Cardiac fibroblast (primary cell): ENCODE data around the gene ACAD10.
A peak's percentile ranks its signal among the peaks of the same experiment; 100 is the strongest.
"Not testable (repeated sequence)": the region's sequence is repeated elsewhere in the genome, so short reads cannot be mapped to it uniquely, and the experiment has no call there.

Source experiments
- DNase-seq, 2 donors: peaks; one replicate each; pipeline versions ENCODE4 v3.0.0 to v3.0.0-alpha.2; 2010; ENCODE audit warnings: low read depth in 2 of 2
- H3K4me3 ChIP-seq, 2 donors: replicated peaks in 1 of 2; 1 replicate in 1 of 2; 2 replicates in 1 of 2; pipeline ENCODE4 v1.5.1; 2011; ENCODE audit warnings: low read depth in 2 of 2, low read length in 2 of 2, mild to moderate bottlenecking in 2 of 2, moderate library complexity in 1 of 2
- TF ChIP-seq, protein P1 (sequence below): IDR thresholded peaks from one replicate; pipeline ENCODE4 v1.5.1; 2011; ENCODE audit warnings: low read depth, mild to moderate bottlenecking, low read length, inconsistent platforms

Gene ACAD10

GRCh38 chr12:111757361-111758119 is 71.7 kb downstream of the ACAD10 start:
- TF ChIP-seq, protein P1, sequence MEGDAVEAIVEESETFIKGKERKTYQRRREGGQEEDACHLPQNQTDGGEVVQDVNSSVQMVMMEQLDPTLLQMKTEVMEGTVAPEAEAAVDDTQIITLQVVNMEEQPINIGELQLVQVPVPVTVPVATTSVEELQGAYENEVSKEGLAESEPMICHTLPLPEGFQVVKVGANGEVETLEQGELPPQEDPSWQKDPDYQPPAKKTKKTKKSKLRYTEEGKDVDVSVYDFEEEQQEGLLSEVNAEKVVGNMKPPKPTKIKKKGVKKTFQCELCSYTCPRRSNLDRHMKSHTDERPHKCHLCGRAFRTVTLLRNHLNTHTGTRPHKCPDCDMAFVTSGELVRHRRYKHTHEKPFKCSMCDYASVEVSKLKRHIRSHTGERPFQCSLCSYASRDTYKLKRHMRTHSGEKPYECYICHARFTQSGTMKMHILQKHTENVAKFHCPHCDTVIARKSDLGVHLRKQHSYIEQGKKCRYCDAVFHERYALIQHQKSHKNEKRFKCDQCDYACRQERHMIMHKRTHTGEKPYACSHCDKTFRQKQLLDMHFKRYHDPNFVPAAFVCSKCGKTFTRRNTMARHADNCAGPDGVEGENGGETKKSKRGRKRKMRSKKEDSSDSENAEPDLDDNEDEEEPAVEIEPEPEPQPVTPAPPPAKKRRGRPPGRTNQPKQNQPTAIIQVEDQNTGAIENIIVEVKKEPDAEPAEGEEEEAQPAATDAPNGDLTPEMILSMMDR: no peak
- DNase-seq: peak; percentile 32 to 68
- no peak overlapping the region for H3K4me3 ChIP-seq

GRCh38 chr12:111758120-111758561 is 72.3 kb downstream of the ACAD10 start:
- TF ChIP-seq, protein P1: no peak
- H3K4me3 ChIP-seq: no peak overlapping the region
- peak in 1 of 2 donors; percentile 19 for DNase-seq

DNA sequence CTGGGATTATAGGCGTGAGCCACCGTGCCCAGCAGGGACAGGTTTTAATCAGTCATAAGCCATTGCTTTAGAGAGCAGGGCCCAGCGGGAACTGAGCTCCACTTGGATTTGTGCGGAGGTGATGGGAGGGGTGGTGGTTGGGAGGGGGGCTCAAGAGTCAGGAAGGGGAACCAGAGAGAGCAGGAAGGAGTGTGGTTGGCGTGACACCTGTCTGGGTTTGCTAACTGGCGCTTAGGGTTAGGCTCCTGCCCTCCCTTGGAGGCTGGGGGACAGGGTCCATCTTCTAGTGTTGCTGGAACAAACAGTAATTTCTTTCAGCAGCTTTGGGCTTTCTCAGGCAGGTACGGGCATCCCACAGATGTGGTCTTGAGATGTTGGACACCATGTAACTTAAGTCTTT is 73.4 kb downstream of the ACAD10 start:
- TF ChIP-seq, protein P1: no peak
- H3K4me3 ChIP-seq: no peak overlapping the region

DNA sequence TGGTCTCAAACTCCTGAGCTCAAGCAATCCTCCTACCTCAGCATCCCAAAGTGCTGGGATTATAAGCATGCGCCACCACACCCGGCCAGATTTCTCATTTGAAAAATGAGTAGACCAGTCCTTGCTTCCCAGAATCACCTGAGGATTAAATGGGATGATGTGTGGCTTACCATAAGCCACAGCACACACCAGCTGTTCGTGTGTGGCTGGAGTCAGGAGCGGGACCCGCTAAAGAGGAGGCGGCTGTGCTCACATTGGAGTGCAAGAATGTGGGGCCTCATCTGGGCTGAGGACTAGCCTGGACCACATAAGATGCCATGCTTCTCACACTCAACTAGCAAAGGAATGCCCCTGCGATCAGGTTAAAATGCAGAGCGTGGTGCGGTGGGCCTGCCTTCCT is 74.1 kb downstream of the ACAD10 start:
- TF ChIP-seq, protein P1: no peak
- no peak overlapping the region for H3K4me3 ChIP-seq
- no peak for DNase-seq

More for the DNA sequence above, 73.4 kb downstream of the ACAD10 start:
- DNase-seq: no peak

- TF ChIP-seq, protein P1: no peak
- DNase-seq: no peak
- H3K4me3 ChIP-seq: no peak overlapping the region
These were observed 75.2 kb downstream of the ACAD10 start for GRCh38 chr12:111761099-111761498.

DNA sequence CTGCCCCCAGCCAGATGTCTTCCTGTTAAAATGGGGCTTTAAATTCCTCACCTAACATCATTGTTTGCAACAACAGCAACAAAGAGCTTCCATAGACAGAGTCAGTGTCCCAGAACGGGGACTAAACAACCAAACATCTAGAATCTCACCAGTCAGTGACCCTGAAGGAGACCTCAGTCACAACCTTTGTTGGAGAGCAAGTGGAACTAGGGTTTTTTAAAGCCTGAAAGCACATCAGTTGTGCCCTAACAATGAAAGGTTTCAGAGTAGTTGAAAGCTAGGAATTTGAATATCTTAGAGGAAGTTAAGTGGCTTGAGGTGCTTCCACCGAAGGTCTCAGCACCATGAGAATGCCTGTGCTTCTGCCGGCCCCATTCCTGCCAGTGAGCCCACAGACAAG is 75.9 kb downstream of the ACAD10 start:
- no peak for DNase-seq
- H3K4me3 ChIP-seq: no peak overlapping the region
- TF ChIP-seq, protein P1: no peak

- not testable (repeated sequence) for H3K4me3 ChIP-seq, DNase-seq
These were observed 77.7 kb downstream of the ACAD10 start for GRCh38 chr12:111763552-111763951.
